ENCODE results near the gene NEK2.
A peak's percentile ranks its signal among the peaks of the same experiment; 100 is the strongest.
"Not testable (repeated sequence)": the region's sequence is repeated elsewhere in the genome, so short reads cannot be mapped to it uniquely, and the experiment has no call there.

NEK2 gene

GRCh38 chr1:211630236-211631081, 45.0 kb downstream of the NEK2 start:
- DNase-seq = no peak

GRCh38 chr1:211628417-211628816, 47.0 kb downstream of the NEK2 start:
- no peak for DNase-seq

GRCh38 chr1:211627259-211627658, 48.2 kb downstream of the NEK2 start:
- DNase-seq = no peak

GRCh38 chr1:211625866-211626265, 49.6 kb downstream of the NEK2 start:
- DNase-seq = not testable (repeated sequence)

GRCh38 chr1:211625040-211625439, 50.4 kb downstream of the NEK2 start:
- peak in 1 of 2 donors; percentile 28 for DNase-seq

GRCh38 chr1:211623515-211623914, 51.9 kb downstream of the NEK2 start:
- DNase-seq = no peak

GRCh38 chr1:211621447-211622198, 53.8 kb downstream of the NEK2 start:
- DNase-seq = no peak

- DNase-seq = no peak
Measured at GRCh38 chr1:211620097-211620496, 55.3 kb downstream of the NEK2 start.

GRCh38 chr1:211619033-211619996, 56.1 kb downstream of the NEK2 start:
- DNase-seq = no peak

GRCh38 chr1:211616965-211617297, 58.5 kb downstream of the NEK2 start:
- DNase-seq = no peak

GRCh38 chr1:211616231-211616964, 59.0 kb downstream of the NEK2 start:
- DNase-seq = no peak

- DNase-seq = no peak
Measured at GRCh38 chr1:211614615-211615014, 60.8 kb downstream of the NEK2 start.

- DNase-seq = no peak
Measured at GRCh38 chr1:211613951-211614350, 61.5 kb downstream of the NEK2 start.

- peak; percentile 66 to 82 for DNase-seq
Measured at GRCh38 chr1:211613108-211613947, 62.1 kb downstream of the NEK2 start.

- no peak for DNase-seq
Measured at GRCh38 chr1:211612786-211613107, 62.7 kb downstream of the NEK2 start.

Data from bone marrow (tissue), 2 donors.